ENCODE data around the gene TBC1D5. TPM values are rescaled to one million over a fixed set of nuclear protein-coding genes. Genes with fewer than 3 reads are reported as not detected.
"Not testable (repeated sequence)": the region's sequence is repeated elsewhere in the genome, so short reads cannot be mapped to it uniquely, and the experiment has no call there.

Gene TBC1D5
- total RNA-seq, 2 experiments from 2014 or later: 46.3 to 47.8 TPM

DNA sequence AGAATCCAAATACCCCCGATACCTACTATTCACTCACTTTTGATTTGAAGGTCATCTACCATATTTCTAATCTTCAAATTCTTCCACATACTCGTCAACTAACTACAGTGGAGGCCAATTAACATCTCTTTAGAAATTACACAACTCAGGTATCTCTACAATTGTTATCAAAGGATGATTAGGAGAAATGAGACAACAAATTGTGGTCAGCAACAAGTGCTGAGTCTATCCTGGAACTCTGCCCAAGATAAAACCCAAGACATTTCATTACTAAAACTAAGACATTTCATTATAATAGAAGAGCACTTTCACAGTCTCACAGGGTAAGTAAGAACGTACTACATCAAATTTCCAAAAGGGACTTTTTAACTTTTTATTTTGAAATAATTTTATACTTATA lies 100.0 kb downstream of the TBC1D5 start:
- DNase-seq (no peak), ATAC-seq (no peak)
- Mint-ChIP-seq H3K4me1 (ENCODE audit: low read depth) (peaks cover 18% of the 10 kb centered on the region), H3K27ac (no peak overlapping the region), H3K36me3 (ENCODE audit: low read depth) (peaks cover 3% of the 10 kb centered on the region), H3K27me3 (no peaks in the 10 kb centered on the region), H3K9me3 (no peaks in the 10 kb centered on the region), H3K4me3 (no peak overlapping the region)
- ChIA-PET CTCF (interaction anchor here (1.7 kb wide), 1 partner anchor 198 kb away, joined by 4 read pairs; no protein-coding TSS in a partner anchor), POLR2A (no interaction called here)
- intact Hi-C loops (cut with micrococcal nuclease): loop anchor here (10.0 kb wide), 1 partner anchor 202 kb away; no protein-coding TSS in a partner anchor
- TF ChIP-seq, protein P1, sequence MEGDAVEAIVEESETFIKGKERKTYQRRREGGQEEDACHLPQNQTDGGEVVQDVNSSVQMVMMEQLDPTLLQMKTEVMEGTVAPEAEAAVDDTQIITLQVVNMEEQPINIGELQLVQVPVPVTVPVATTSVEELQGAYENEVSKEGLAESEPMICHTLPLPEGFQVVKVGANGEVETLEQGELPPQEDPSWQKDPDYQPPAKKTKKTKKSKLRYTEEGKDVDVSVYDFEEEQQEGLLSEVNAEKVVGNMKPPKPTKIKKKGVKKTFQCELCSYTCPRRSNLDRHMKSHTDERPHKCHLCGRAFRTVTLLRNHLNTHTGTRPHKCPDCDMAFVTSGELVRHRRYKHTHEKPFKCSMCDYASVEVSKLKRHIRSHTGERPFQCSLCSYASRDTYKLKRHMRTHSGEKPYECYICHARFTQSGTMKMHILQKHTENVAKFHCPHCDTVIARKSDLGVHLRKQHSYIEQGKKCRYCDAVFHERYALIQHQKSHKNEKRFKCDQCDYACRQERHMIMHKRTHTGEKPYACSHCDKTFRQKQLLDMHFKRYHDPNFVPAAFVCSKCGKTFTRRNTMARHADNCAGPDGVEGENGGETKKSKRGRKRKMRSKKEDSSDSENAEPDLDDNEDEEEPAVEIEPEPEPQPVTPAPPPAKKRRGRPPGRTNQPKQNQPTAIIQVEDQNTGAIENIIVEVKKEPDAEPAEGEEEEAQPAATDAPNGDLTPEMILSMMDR (IDR thresholded peaks at IDR 0.05): no peak

DNA sequence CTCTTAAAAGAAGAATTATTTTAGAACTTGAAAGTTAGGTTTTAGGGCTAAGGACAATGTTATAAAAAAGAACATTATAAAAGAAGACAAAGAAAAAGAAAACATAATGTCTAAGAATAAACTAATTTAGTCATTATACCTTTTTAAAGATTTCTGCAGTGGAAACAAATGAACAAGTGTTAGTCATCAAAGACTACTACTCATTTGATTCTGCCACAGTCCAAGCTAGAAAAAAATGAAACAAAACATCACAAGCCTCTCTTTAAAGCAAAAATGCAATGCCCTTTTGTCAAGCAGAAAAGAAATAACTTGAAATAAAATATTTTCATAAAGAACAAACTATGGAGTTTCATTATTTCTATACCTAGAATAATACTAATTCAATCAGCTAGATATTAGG lies 102.0 kb downstream of the TBC1D5 start:
- H3K27ac Mint-ChIP-seq: no peak overlapping the region
- DNase-seq (no peak), ATAC-seq (no peak)
- intact Hi-C loops (cut with micrococcal nuclease): loop anchor here (10.0 kb wide), 1 partner anchor 204 kb away; no protein-coding TSS in a partner anchor
- peaks cover 21% of the 10 kb centered on the region for H3K4me1 Mint-ChIP-seq (ENCODE audit: low read depth)
- TF ChIP-seq, protein P1 (IDR thresholded peaks at IDR 0.05): no peak
- peaks cover 5% of the 10 kb centered on the region for H3K36me3 Mint-ChIP-seq (ENCODE audit: low read depth)
- no peak overlapping the region for H3K4me3 Mint-ChIP-seq
- H3K27me3 Mint-ChIP-seq: no peaks in the 10 kb centered on the region
- POLR2A ChIA-PET: no interaction called here
- CTCF ChIA-PET: no interaction called here
- no peaks in the 10 kb centered on the region for H3K9me3 Mint-ChIP-seq

DNA sequence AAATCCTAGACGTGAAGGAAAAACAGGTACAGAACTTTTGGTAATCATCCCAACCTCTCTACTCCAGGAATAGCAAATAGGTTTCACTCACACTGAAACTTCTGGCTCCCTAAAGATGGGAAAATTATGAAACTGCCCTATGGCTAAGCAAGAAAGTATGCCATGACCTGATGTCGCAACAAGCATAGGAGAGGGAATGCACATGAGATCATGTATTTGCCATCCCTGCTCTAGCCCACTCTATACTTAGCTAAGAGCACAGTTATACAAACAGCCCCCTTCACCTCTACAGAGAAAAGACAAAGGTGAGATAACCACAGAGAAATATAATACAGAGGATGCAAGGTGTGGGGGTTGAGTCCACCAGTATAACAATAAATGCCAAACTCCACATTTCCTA lies 102.7 kb downstream of the TBC1D5 start:
- Mint-ChIP-seq H3K27ac (no peak overlapping the region), H3K4me3 (no peak overlapping the region), H3K9me3 (no peaks in the 10 kb centered on the region), H3K36me3 (ENCODE audit: low read depth) (peaks cover 8% of the 10 kb centered on the region), H3K4me1 (ENCODE audit: low read depth) (peaks cover 24% of the 10 kb centered on the region), H3K27me3 (no peaks in the 10 kb centered on the region)
- POLR2A ChIA-PET: no interaction called here
- intact Hi-C loops (cut with micrococcal nuclease): loop anchor here (10.0 kb wide), 1 partner anchor 205 kb away; no protein-coding TSS in a partner anchor
- ATAC-seq (no peak), DNase-seq (no peak)
- CTCF ChIA-PET: no interaction called here
- TF ChIP-seq, protein P1 (IDR thresholded peaks at IDR 0.05): no peak

DNA sequence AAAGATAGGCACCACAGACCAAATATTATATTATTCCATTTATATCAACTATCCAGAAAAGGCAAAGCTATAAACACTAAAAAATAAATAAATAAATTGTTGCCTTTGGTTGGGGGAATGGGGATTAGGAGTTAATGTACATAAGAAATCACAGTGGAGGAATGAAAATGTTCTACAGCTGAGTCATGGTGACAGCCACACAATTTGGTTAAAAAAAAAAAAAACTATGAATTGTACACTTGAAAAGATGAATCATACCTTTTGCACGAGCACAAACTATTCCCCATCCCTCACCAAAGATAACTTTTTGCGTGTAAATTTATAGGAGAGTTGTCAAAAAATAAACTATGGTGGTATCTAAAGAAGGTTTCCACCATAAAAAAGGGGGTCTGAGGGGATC lies 103.2 kb downstream of the TBC1D5 start:
- Mint-ChIP-seq H3K4me1 (ENCODE audit: low read depth) (peaks cover 24% of the 10 kb centered on the region), H3K36me3 (ENCODE audit: low read depth) (peaks cover 10% of the 10 kb centered on the region), H3K4me3 (no peak overlapping the region), H3K27me3 (no peaks in the 10 kb centered on the region), H3K27ac (no peak overlapping the region), H3K9me3 (no peaks in the 10 kb centered on the region)
- ChIA-PET CTCF (no interaction called here), POLR2A (no interaction called here)
- ATAC-seq: no peak
- no peak for DNase-seq
- TF ChIP-seq, protein P1 (IDR thresholded peaks at IDR 0.05): no peak
- intact Hi-C loops (cut with micrococcal nuclease): no loop called here

DNA sequence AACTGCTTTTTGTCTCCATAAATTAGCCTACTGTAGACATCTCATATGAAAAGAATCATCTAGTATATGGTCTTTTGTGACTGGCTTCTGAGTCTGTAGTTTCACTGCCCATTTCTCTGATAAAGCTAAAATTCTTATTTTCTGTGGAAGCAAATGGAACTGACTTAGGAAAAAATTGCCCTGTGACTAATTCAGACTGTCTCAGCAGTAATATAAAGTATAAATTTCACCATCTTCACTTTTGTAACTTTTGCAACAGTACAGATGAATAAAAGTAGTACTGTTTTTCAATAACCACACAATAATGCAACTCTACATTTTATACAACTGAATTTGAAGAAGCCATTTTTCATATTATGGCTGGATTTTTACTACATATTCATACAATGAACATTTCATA lies 104.1 kb downstream of the TBC1D5 start:
- no peak for ATAC-seq
- H3K9me3 Mint-ChIP-seq: no peaks in the 10 kb centered on the region

DNA sequence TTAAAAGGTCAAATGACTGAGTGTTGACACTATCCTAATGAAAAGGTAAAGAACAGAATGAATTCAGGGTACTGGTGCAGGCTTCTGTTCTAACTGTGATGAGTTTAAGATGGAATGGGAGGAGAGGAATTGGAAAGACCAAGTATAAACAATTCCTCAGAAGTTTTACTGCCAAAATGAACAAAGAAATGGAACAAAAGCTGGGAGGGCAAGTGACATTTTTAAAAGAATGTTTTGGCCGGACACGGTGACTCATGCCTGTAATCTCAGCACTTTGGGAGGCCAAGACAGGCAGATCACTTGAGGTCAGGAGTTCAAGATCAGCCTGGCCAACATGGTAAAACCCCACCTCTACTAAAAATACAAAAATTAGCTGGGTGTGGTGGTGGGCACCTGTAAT lies 106.8 kb downstream of the TBC1D5 start:
- H3K4me3 Mint-ChIP-seq; POLR2A ChIA-PET; intact Hi-C loops (cut with micrococcal nuclease); H3K27me3 Mint-ChIP-seq; H3K9me3 Mint-ChIP-seq; DNase-seq; H3K27ac Mint-ChIP-seq; ATAC-seq: not testable (repeated sequence)
- H3K4me1 Mint-ChIP-seq (ENCODE audit: low read depth): peaks cover 31% of the 10 kb centered on the region
- CTCF ChIA-PET: interaction anchor here (0.9 to 1.0 kb wide), 2 partner anchors 9 to 16 kb away, joined by 3 read pairs; no protein-coding TSS in a partner anchor
- peaks cover 12% of the 10 kb centered on the region for H3K36me3 Mint-ChIP-seq (ENCODE audit: low read depth)

More for the DNA sequence above, 104.1 kb downstream of the TBC1D5 start:
- Mint-ChIP-seq H3K27me3 (no peaks in the 10 kb centered on the region), H3K4me1 (ENCODE audit: low read depth) (peaks cover 24% of the 10 kb centered on the region), H3K36me3 (ENCODE audit: low read depth) (peaks cover 12% of the 10 kb centered on the region), H3K4me3 (no peak overlapping the region), H3K27ac (no peak overlapping the region)
- no peak for DNase-seq
- TF ChIP-seq, protein P1 (IDR thresholded peaks at IDR 0.05): no peak
- CTCF ChIA-PET: interaction anchor here (0.7 kb wide), 1 partner anchor 20 kb away, joined by 4 read pairs; no protein-coding TSS in a partner anchor
- POLR2A ChIA-PET: no interaction called here
- intact Hi-C loops (cut with micrococcal nuclease): no loop called here
